HCT116 (cell line): ENCODE data around the gene PRELID1. TPM values are rescaled to one million over a fixed set of nuclear protein-coding genes. Genes with fewer than 3 reads are reported as not detected.

Experiments
- ATAC-seq: fragments of 200-7000 bp; cut with Tn5 transposase; 2 replicates; pipeline ENCODE4 v1.9.1; 2020; ENCODE audit warnings: mild to moderate bottlenecking, moderate library complexity
- BruUV-seq: library from RNA; stranded (reverse); fragments of 400-500 nt; replicated peaks from 2 replicates; lab custom pipeline; 2021; lab: Mats Ljungman, UMichigan
- CTCF ChIA-PET: fragments of 300-600 bp; sonication (Branson Sonifier 250); formaldehyde crosslinking; loops from one replicate; lab custom pipeline; 2021; ENCODE audit warnings: antibody characterized with exemption; lab: Charles Lee
- POLR2A ChIA-PET: fragments of 300-600, 350-600 bp; sonication (Branson Sonifier 250); formaldehyde crosslinking; loops from one replicate; lab custom pipeline; 2021; ENCODE audit warnings: antibody characterized with exemption; lab: Charles Lee
- RAD21 ChIA-PET, 2 experiments: fragments of 300-600 bp; sonication (Branson Sonifier 250); formaldehyde crosslinking; loops; one replicate each; lab custom pipeline; 2023; ENCODE audit warnings: low total read pairs in 2 of 2; ENCODE audit not compliant: uncharacterized antibody in 2 of 2, unreplicated experiment in 2 of 2, low non-redundant PET in 1 of 2; lab: Charles Lee
- DNase-seq: peaks from one replicate; pipeline ENCODE4 v3.0.0-alpha.2; 2010; ENCODE audit warnings: low read depth, low spot score
- H2AFZ ChIP-seq: fragments of 200-600 bp; shearing (Covaris generic), sonication (generic); 2 replicates; pipeline ENCODE4 v1.6.1; 2017; ENCODE audit warnings: low read depth, mixed run types, mixed read lengths, antibody characterized with exemption, low read length; ENCODE audit not compliant: poor library complexity, severe bottlenecking
- H3K27ac ChIP-seq: 2 replicates; pipeline ENCODE4 v1.5.1; 2012; ENCODE audit warnings: low read depth, low read length
- H3K27me3 ChIP-seq: fragments of 200-600 bp; sonication (generic); 2 replicates; pipeline ENCODE4 v1.6.1; 2016; ENCODE audit warnings: mixed run types, low read length, mixed read lengths; ENCODE audit not compliant: insufficient read depth
- H3K36me3 ChIP-seq, 2 experiments: fragments of 200-500 bp in 1 of 2; fragments of 200-600 bp in 1 of 2; sonication (Bioruptor generic) in 1 of 2; sonication (generic) in 1 of 2; 2 replicates each; pipeline versions ENCODE4 v1.5.1 to v1.6.1; 2014 to 2016; ENCODE audit warnings: low read length in 2 of 2, inconsistent platforms in 1 of 2, mixed read lengths in 1 of 2, mixed run types in 1 of 2; ENCODE audit not compliant: insufficient read depth in 2 of 2, control insufficient read depth in 1 of 2
- H3K4me1 ChIP-seq, 2 experiments: fragments of 200-600 bp in 1 of 2; sonication (generic) in 1 of 2; 2 replicates each; pipeline versions ENCODE4 v1.5.1 to v1.6.1; 2012 to 2017; ENCODE audit warnings: low read length in 2 of 2, inconsistent platforms in 1 of 2, mild to moderate bottlenecking in 1 of 2, mixed read lengths in 1 of 2, mixed run types in 1 of 2, moderate library complexity in 1 of 2; ENCODE audit not compliant: insufficient read depth in 2 of 2, control insufficient read depth in 1 of 2
- H3K4me2 ChIP-seq: fragments of 200-600 bp; sonication (generic); 2 replicates; pipeline ENCODE4 v1.6.1; 2017; ENCODE audit warnings: mixed run types, low read length, mixed read lengths
- H3K4me3 ChIP-seq, 2 experiments: fragments of 200-600 bp in 1 of 2; sonication (generic) in 1 of 2; replicated peaks in 1 of 2; 2 replicates each; pipeline ENCODE4 v1.5.1; 2011 to 2016; ENCODE audit warnings: low read length in 2 of 2, control low read depth in 1 of 2, low read depth in 1 of 2, mild to moderate bottlenecking in 1 of 2, mixed read lengths in 1 of 2, mixed run types in 1 of 2
- H3K79me2 ChIP-seq: fragments of 200-600 bp; sonication (generic); 2 replicates; pipeline ENCODE4 v1.6.1; 2017; ENCODE audit warnings: mild to moderate bottlenecking, mixed run types, low read length, moderate library complexity, mixed read lengths; ENCODE audit not compliant: insufficient read depth
- H3K9ac ChIP-seq: fragments of 200-600 bp; sonication (generic); 2 replicates; pipeline ENCODE4 v1.6.1; 2016; ENCODE audit warnings: low read length, mixed read lengths
- H3K9me2 ChIP-seq: fragments of 200-600 bp; sonication (generic), shearing (Covaris generic); 2 replicates; pipeline ENCODE4 v1.6.1; 2017; ENCODE audit warnings: mixed run types, mild to moderate bottlenecking, moderate library complexity; ENCODE audit not compliant: insufficient read depth
- H3K9me3 ChIP-seq, 2 experiments: fragments of 200-500 bp in 1 of 2; fragments of 200-600 bp in 1 of 2; sonication (Bioruptor generic) in 1 of 2; sonication (generic) in 1 of 2; 2 replicates each; pipeline ENCODE4 v1.6.1; 2014 to 2017; ENCODE audit warnings: low read length in 2 of 2, mixed read lengths in 2 of 2, inconsistent platforms in 1 of 2, low read depth in 1 of 2, mild to moderate bottlenecking in 1 of 2, mixed run types in 1 of 2, moderate library complexity in 1 of 2; ENCODE audit not compliant: control insufficient read depth in 1 of 2, insufficient read depth in 1 of 2
- H4K20me1 ChIP-seq: fragments of 200-600 bp; sonication (generic), shearing (Covaris generic); 2 replicates; pipeline ENCODE4 v1.6.1; 2017; ENCODE audit warnings: mixed run types, mild to moderate bottlenecking, moderate library complexity; ENCODE audit not compliant: insufficient read depth
- CBX3 ChIP-seq: IDR thresholded peaks from 2 replicates; pipeline ENCODE4 v1.6.1; 2012; ENCODE audit warnings: low read depth
- CEBPB ChIP-seq: IDR thresholded peaks from 2 replicates; pipeline ENCODE4 v1.6.1; 2012; ENCODE audit warnings: low read depth
- EZH2phosphoT487 ChIP-seq: fragments of 200-600 bp; IDR thresholded peaks from 2 replicates; pipeline ENCODE4 v1.6.1; 2018; ENCODE audit warnings: antibody characterized with exemption, borderline replicate concordance
- POLR2A ChIP-seq: IDR thresholded peaks from 2 replicates; pipeline ENCODE4 v1.7.0; 2011; ENCODE audit warnings: borderline replicate concordance; ENCODE audit not compliant: insufficient read depth, insufficient read length; ENCODE audit errors: extremely low read depth
- SIN3A ChIP-seq: IDR thresholded peaks from 2 replicates; pipeline ENCODE4 v1.6.1; 2012; ENCODE audit warnings: low read depth
- SRF ChIP-seq: IDR thresholded peaks from 2 replicates; pipeline ENCODE4 v1.6.1; 2012; ENCODE audit warnings: low read depth
- YY1 ChIP-seq: IDR thresholded peaks from 2 replicates; pipeline ENCODE4 v1.6.1; 2011; ENCODE audit warnings: low read length, low read depth, moderate library complexity, mild to moderate bottlenecking; ENCODE audit not compliant: insufficient replicate concordance; ENCODE audit errors: extremely low read depth
- intact Hi-C: fragments of 100-400 bp; cut with micrococcal nuclease; formaldehyde crosslinking; loops from 2 replicates; pipeline ENCODE4 v1.10.0; 2022
- total RNA-seq: library from RNA; stranded (reverse); gene quantifications from one replicate; pipeline ENCODE4 v1.2.1, GENCODE V29; 2021; ENCODE audit not compliant: unreplicated experiment
- TF ChIP-seq, protein P1 (sequence below): IDR thresholded peaks from 2 replicates; pipeline ENCODE4 v1.6.1; 2012
- TF ChIP-seq, protein P2 (sequence below), 3 experiments: fragments of 200-600 bp in 1 of 3; sonication (generic) in 1 of 3; IDR thresholded peaks in 2 of 3; conservative IDR thresholded peaks in 1 of 3; 2 replicates each; pipeline ENCODE4 v1.5.1; 2012 to 2017; ENCODE audit warnings: low read depth in 2 of 3, low read length in 2 of 3, antibody characterized with exemption in 1 of 3, borderline replicate concordance in 1 of 3, control low read depth in 1 of 3, mild to moderate bottlenecking in 1 of 3, mixed read lengths in 1 of 3, mixed run types in 1 of 3, moderate library complexity in 1 of 3; ENCODE audit not compliant: insufficient read depth in 1 of 3

The PRELID1 gene
- total RNA-seq, 1 experiment from 2014 or later: 223 TPM

- peaks cover 3% of the 10 kb centered on the region; the same call in 1 of the 2 replicates for H4K20me1 ChIP-seq
- BruUV-seq: no TSS peak
- no peak overlapping the region for H3K4me2 ChIP-seq
- DNase-seq (no peak), ATAC-seq (no peak)
- no peak overlapping the region for H3K27ac ChIP-seq
- H3K4me1 ChIP-seq: peaks cover 14 to 16% of the 10 kb centered on the region in 2 experiments
- ChIA-PET RAD21 (no interaction called here), CTCF (no interaction called here), POLR2A (no interaction called here)
- H3K4me3 ChIP-seq: no peak overlapping the region
- H2AFZ ChIP-seq: no peak overlapping the region
- TF ChIP-seq SIN3A: no peak
- TF ChIP-seq POLR2A: no peak
- no peak for TF ChIP-seq YY1
- TF ChIP-seq, protein P1, sequence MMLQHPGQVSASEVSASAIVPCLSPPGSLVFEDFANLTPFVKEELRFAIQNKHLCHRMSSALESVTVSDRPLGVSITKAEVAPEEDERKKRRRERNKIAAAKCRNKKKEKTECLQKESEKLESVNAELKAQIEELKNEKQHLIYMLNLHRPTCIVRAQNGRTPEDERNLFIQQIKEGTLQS: no peak
- TF ChIP-seq SRF: no peak
- TF ChIP-seq CEBPB: no peak
- TF ChIP-seq, protein P2, sequence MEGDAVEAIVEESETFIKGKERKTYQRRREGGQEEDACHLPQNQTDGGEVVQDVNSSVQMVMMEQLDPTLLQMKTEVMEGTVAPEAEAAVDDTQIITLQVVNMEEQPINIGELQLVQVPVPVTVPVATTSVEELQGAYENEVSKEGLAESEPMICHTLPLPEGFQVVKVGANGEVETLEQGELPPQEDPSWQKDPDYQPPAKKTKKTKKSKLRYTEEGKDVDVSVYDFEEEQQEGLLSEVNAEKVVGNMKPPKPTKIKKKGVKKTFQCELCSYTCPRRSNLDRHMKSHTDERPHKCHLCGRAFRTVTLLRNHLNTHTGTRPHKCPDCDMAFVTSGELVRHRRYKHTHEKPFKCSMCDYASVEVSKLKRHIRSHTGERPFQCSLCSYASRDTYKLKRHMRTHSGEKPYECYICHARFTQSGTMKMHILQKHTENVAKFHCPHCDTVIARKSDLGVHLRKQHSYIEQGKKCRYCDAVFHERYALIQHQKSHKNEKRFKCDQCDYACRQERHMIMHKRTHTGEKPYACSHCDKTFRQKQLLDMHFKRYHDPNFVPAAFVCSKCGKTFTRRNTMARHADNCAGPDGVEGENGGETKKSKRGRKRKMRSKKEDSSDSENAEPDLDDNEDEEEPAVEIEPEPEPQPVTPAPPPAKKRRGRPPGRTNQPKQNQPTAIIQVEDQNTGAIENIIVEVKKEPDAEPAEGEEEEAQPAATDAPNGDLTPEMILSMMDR (IDR thresholded peaks at IDR 0.05 in 2 of 3, conservative IDR thresholded peaks at IDR 0.05 in 1 of 3; ENCODE audit: borderline replicate concordance in 1 of 3, insufficient read depth in 1 of 3, low read depth in 2 of 3, low read length in 2 of 3): no peak
- TF ChIP-seq EZH2phosphoT487: no peak
- TF ChIP-seq CBX3: no peak
- H3K27me3 ChIP-seq: no peaks in the 10 kb centered on the region
- no peaks in the 10 kb centered on the region for H3K9me3 ChIP-seq
- intact Hi-C loops: no loop called here
- H3K36me3 ChIP-seq: peaks cover 8 to 11% of the 10 kb centered on the region in 2 experiments; a peak in 3 of 4 replicates
- H3K9me2 ChIP-seq: no peaks in the 10 kb centered on the region
- no peak overlapping the region for H3K9ac ChIP-seq
- H3K79me2 ChIP-seq: peaks cover 69% of the 10 kb centered on the region
These were observed 45.7 kb downstream of the PRELID1 start for GRCh38 chr5:177349362-177349647.
